ENCODE measurements around the gene CISD3. TPM values are rescaled to one million over a fixed set of nuclear protein-coding genes. Genes with fewer than 3 reads are reported as not detected.
"Not testable (repeated sequence)": the region's sequence is repeated elsewhere in the genome, so short reads cannot be mapped to it uniquely, and the experiment has no call there.

CISD3 gene
- total RNA-seq, 1 donor from 2014 or later: 2.3 TPM

GRCh38 chr17:38707678-38708351 is 22.3 kb upstream of the CISD3 start:
- DNase-seq: no peak

- no peak for DNase-seq
These were observed 20.9 kb upstream of the CISD3 start for GRCh38 chr17:38709104-38709820.

- DNase-seq: no peak
These were observed 20.1 kb upstream of the CISD3 start for GRCh38 chr17:38709864-38710603.

GRCh38 chr17:38710604-38710962 is 19.6 kb upstream of the CISD3 start:
- DNase-seq: no peak

- no peak for DNase-seq
These were observed 19.2 kb upstream of the CISD3 start for GRCh38 chr17:38710985-38711384.

GRCh38 chr17:38711792-38712571 is 18.2 kb upstream of the CISD3 start:
- DNase-seq: no peak

- DNase-seq: no peak
These were observed 17.5 kb upstream of the CISD3 start for GRCh38 chr17:38712593-38712992.

- DNase-seq: no peak
These were observed 16.6 kb upstream of the CISD3 start for GRCh38 chr17:38713456-38714075.

GRCh38 chr17:38715216-38715943 is 14.8 kb upstream of the CISD3 start:
- no peak for DNase-seq

GRCh38 chr17:38716368-38717005 is 13.7 kb upstream of the CISD3 start:
- DNase-seq: no peak

GRCh38 chr17:38717139-38717745 is 12.9 kb upstream of the CISD3 start:
- no peak for DNase-seq

- no peak for DNase-seq
These were observed 10.7 kb upstream of the CISD3 start for GRCh38 chr17:38719289-38719942.

- no peak for DNase-seq
These were observed 10.0 kb upstream of the CISD3 start for GRCh38 chr17:38719943-38720641.

- no peak for DNase-seq
These were observed 9.2 kb upstream of the CISD3 start for GRCh38 chr17:38720941-38721340.

- DNase-seq: no peak
These were observed 8.3 kb upstream of the CISD3 start for GRCh38 chr17:38721802-38722201.

GRCh38 chr17:38724337-38724988 is 5.7 kb upstream of the CISD3 start:
- peak; percentile 72 for DNase-seq

- no peak for DNase-seq
These were observed 5.1 kb upstream of the CISD3 start for GRCh38 chr17:38725066-38725465.

- not testable (repeated sequence) for DNase-seq
These were observed 4.0 kb upstream of the CISD3 start for GRCh38 chr17:38726145-38726544.

GRCh38 chr17:38727736-38728135 is 2.4 kb upstream of the CISD3 start:
- no peak for DNase-seq
